VCaP (cell line): ENCODE measurements around the gene PXDC1.
"Not testable (repeated sequence)": the region's sequence is repeated elsewhere in the genome, so short reads cannot be mapped to it uniquely, and the experiment has no call there.

Source experiments
- H3K27ac ChIP-seq: fragments of 450-650 bp; 2 replicates; pipeline ENCODE4 v1.5.1; 2017
- CTCF ChIP-seq: fragments of 450-650 bp; conservative IDR thresholded peaks from 2 replicates; pipeline ENCODE4 v1.5.1; 2017; ENCODE audit warnings: mild to moderate bottlenecking, moderate library complexity

The PXDC1 gene

GRCh38 chr6:3721810-3722621 is 29.5 kb downstream of the PXDC1 start:
- no peak overlapping the region for H3K27ac ChIP-seq
- TF ChIP-seq CTCF, result no peak

DNA sequence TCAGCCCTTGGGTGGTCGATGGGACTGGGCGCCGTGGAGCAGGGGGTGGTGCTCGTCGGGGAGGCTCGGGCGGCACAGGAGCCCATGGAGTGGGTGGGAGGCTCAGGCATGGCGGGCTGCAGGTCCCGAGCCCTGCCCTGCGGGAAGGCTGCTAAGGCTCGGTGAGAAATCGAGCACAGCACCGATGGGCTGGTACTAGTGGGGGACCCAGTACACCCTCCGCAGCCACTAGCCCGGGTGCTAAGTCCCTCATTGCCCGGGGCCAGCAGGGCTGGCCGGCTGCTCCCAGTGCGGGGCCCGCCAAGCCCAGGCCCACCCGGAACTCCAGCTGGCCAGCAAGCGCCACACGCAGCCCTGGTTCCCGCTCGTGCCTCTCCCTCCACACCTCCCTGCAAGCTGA is 30.7 kb downstream of the PXDC1 start:
- not testable (repeated sequence) for H3K27ac ChIP-seq

- H3K27ac ChIP-seq, result no peak overlapping the region
- TF ChIP-seq CTCF, result no peak
Observed at GRCh38 chr6:3719462-3720308, 31.8 kb downstream of the PXDC1 start.

GRCh38 chr6:3718407-3718806 is 33.1 kb downstream of the PXDC1 start:
- H3K27ac ChIP-seq, result no peak overlapping the region
- TF ChIP-seq CTCF, result no peak

- TF ChIP-seq CTCF, result no peak
- H3K27ac ChIP-seq, result no peak overlapping the region
Observed at GRCh38 chr6:3715285-3715684, 36.2 kb downstream of the PXDC1 start.

DNA sequence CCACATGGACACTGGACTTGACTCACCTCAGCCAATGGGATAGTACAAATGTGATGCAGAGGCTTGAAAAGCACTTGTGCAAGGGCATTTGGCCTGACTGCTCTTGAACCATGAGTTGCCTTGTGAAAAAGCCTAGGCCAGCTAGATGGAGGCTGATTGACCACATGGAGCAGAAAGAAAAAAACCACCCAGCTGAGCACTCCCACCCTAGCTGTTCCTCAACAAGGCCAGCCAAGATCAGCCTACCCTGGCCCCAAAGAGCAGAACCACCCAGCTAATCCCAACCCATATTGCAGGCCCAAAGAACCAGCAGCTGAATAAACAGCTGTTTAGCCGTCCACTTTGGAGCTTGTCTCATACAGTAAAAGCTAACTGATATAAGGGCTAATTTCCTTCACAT is 36.7 kb downstream of the PXDC1 start:
- H3K27ac ChIP-seq, result no peak overlapping the region
- TF ChIP-seq CTCF, result no peak

DNA sequence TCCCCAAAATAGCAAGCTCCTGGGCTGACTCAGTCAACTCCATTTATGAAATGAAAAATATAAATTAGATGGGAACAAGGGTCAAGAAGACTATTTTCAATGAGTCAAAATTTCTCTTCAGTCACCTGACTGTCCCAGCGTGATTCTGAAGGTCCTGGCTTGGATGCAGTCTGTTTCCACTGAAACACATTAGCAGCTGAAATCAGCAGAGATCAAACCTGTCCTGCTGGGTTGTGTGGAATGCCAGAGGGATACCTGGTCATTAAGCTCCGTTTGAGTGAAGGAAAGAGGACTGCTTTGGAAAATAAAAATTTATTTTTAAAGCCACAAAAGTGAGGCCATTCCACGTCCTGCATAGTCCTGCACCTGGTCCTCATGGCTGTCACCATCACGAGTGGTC is 37.4 kb downstream of the PXDC1 start:
- H3K27ac ChIP-seq, result no peak overlapping the region
- no peak for TF ChIP-seq CTCF
